Cardiac muscle cell (in vitro differentiated cells and primary cell): ENCODE measurements around the gene RHBDD2. TPM values are rescaled to one million over a fixed set of nuclear protein-coding genes. Genes with fewer than 3 reads are reported as not detected.

Experiments
- DNase-seq, 2 donors: peaks; one replicate each; pipeline versions ENCODE4 v3.0.0 to v3.0.0-alpha.2; 2010 to 2017; ENCODE audit warnings: low read depth in 1 of 2, low spot score in 1 of 2
- H3K27ac ChIP-seq: fragments of 200-600 bp; sonication (generic); 2 replicates; pipeline ENCODE4 v1.5.1; 2016
- H3K27me3 ChIP-seq: fragments of 200-600 bp; sonication (generic); 2 replicates; pipeline ENCODE4 v1.6.0; 2016; ENCODE audit warnings: control low read depth
- H3K36me3 ChIP-seq: fragments of 200-600 bp; sonication (generic); 2 replicates; pipeline ENCODE4 v1.5.1; 2016; ENCODE audit warnings: control low read depth
- H3K4me1 ChIP-seq: fragments of 200-600 bp; sonication (generic); 2 replicates; pipeline ENCODE4 v1.8.1; 2017; ENCODE audit warnings: low read depth, mild to moderate bottlenecking, mixed run types
- H3K4me3 ChIP-seq: fragments of 200-600 bp; sonication (generic); 2 replicates; pipeline ENCODE4 v1.5.1; 2016; ENCODE audit warnings: mild to moderate bottlenecking
- H3K9me3 ChIP-seq: fragments of 200-600 bp; sonication (generic); 2 replicates; pipeline ENCODE4 v1.5.1; 2017; ENCODE audit warnings: low read depth, mild to moderate bottlenecking, control low read depth
- polyA plus RNA-seq: library from polyadenylated mRNA; unstranded; fragments of >200 nt; fragmentation: Nextera tagmentation; extraction: Ambion mirVana; gene quantifications from 2 replicates; pipeline ENCODE4 v1.2.1, GENCODE V29; 2016
- total RNA-seq: library from RNA; depleted of rRNA; stranded (reverse); fragments of >200 nt; gene quantifications from 2 replicates; pipeline ENCODE4 v1.2.3, GENCODE V29; 2016
- TF ChIP-seq, protein P1 (sequence below): IDR thresholded peaks from 2 replicates; pipeline ENCODE4 v1.5.1; 2012; ENCODE audit warnings: low read depth, mild to moderate bottlenecking, low read length

The RHBDD2 gene
- total and polyA plus RNA-seq, 2 experiments from 2014 or later, result 83.6 to 223 TPM

DNA sequence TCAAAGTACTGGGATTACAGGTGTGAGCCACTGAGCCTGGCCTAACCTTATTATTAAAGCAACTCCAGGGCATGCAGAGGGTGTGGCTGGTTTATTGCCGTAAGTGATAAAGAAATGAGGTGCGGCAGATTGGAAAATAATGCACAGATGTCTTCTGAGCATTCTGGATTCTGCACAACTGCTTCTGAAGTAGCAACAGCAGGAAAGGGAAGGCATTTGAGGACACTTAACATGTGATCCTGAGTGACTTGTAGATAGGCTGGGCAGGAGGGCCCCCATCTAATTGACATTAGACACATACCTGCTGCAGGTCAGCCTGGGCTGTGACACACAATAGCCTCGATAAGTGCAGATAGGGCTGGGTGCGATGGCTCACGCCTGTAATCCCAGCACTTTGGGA lies 5.6 kb downstream of the RHBDD2 start:
- DNase-seq, result no peak
- H3K36me3 ChIP-seq, result peaks cover 31% of the 10 kb centered on the region
- no peak overlapping the region for H3K27ac ChIP-seq
- no peak overlapping the region for H3K4me3 ChIP-seq
- TF ChIP-seq, protein P1, sequence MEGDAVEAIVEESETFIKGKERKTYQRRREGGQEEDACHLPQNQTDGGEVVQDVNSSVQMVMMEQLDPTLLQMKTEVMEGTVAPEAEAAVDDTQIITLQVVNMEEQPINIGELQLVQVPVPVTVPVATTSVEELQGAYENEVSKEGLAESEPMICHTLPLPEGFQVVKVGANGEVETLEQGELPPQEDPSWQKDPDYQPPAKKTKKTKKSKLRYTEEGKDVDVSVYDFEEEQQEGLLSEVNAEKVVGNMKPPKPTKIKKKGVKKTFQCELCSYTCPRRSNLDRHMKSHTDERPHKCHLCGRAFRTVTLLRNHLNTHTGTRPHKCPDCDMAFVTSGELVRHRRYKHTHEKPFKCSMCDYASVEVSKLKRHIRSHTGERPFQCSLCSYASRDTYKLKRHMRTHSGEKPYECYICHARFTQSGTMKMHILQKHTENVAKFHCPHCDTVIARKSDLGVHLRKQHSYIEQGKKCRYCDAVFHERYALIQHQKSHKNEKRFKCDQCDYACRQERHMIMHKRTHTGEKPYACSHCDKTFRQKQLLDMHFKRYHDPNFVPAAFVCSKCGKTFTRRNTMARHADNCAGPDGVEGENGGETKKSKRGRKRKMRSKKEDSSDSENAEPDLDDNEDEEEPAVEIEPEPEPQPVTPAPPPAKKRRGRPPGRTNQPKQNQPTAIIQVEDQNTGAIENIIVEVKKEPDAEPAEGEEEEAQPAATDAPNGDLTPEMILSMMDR, result no peak
- H3K9me3 ChIP-seq, result no peaks in the 10 kb centered on the region
- no peaks in the 10 kb centered on the region for H3K27me3 ChIP-seq
- peaks cover 5% of the 10 kb centered on the region for H3K4me1 ChIP-seq

DNA sequence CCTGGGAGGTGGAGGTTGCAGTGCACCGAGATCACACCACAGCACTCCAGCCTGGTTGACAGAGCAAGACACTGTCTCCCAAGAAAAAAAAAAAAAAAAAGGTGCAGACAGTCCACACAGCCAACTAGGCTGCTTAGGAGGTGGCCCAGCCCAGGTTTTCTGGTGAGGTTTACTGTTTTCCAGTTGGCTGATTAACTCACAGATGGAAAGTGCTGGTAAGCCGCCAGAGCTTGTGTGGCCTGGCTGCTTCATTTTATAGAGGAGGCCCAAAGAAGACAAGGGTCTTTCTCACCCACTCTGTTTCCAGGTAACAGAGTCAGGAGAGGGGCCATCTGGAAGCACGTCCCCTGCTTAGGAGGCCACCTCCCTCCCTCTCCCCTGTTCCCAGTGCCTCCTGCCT lies 6.2 kb downstream of the RHBDD2 start:
- Histone ChIP-seq H3K27me3 (no peaks in the 10 kb centered on the region), H3K4me3 (no peak overlapping the region), H3K27ac (no peak overlapping the region), H3K4me1 (peaks cover 3% of the 10 kb centered on the region), H3K9me3 (no peaks in the 10 kb centered on the region), H3K36me3 (peaks cover 31% of the 10 kb centered on the region)
- TF ChIP-seq, protein P1, result no peak
- DNase-seq, result no peak

DNA sequence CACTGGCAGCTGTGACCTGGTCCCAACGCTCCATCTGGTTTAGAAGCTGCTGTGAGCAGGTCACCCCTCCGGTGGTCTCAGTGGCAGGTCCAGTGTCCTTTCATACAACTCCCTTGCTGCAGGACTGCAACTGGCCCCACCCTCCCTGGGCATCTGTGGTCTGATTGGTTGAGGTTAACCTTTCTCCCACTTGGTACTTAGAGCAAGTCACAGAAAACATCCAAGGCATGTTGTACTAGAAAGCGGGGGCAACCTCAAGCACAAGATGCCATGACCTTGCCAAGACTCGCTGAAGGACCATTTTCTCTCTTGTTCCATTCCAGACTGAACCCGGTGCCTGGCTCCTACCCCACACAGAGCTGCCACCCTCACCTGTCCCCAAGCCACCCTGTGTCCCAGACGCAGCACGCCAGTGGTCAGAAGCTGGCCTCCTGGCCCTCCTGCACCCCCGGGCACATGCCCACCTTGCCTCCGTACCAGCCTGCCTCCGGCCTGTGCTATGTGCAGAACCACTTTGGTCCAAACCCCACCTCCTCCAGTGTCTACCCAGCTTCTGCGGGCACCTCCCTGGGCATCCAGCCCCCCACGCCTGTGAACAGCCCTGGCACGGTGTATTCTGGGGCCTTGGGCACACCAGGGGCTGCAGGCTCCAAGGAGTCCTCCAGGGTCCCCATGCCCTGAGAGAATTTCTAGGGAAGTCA lies 9.0 kb downstream of the RHBDD2 start:
- DNase-seq, result no peak
- TF ChIP-seq, protein P1, result no peak
- Histone ChIP-seq H3K9me3 (no peaks in the 10 kb centered on the region), H3K4me3 (no peak overlapping the region), H3K27ac (no peak overlapping the region), H3K4me1 (no peaks in the 10 kb centered on the region), H3K36me3 (peaks cover 20% of the 10 kb centered on the region), H3K27me3 (no peaks in the 10 kb centered on the region)

DNA sequence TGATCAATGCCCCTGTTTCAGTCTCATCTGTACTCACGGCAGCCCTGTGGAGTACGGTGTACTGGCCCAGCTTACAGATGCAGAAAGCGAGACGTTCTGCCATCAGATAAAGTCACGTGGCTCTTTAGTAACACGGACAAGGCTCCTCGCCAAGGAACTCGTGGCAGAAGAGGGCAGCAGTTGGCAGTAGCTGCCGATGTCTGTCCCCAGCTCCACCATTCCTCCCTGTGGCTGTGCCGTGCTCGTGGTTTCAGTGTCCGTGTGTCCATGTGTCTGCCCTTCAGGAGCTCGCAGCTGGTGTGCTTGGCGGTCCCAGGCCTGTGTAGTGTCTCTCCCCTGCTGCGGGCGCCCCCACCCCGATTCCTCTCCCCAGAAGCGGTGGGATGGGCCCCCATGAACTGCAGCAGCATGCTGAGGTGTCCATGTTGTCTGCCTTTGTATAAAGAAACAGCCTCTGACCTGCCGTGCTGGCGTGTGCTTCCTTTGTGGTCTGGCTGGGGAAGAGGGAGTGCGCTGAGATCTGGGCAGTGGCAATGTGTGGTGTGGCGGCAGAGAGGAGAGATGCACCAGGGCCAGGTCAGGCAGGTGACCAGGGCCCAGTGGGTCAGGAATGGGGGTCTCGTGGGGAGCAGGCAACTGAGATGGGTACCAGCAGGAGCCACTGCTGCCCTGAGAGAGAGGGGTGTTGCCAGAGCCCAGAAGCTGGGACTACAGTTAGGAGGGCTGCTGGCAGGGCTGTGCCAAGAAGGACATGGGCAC lies 9.8 kb downstream of the RHBDD2 start:
- TF ChIP-seq, protein P1, result no peak
- Histone ChIP-seq H3K9me3 (no peaks in the 10 kb centered on the region), H3K27me3 (no peaks in the 10 kb centered on the region), H3K4me1 (no peaks in the 10 kb centered on the region), H3K27ac (peak overlapping the region; percentile 48), H3K36me3 (peaks cover 17% of the 10 kb centered on the region), H3K4me3 (no peak overlapping the region)
- DNase-seq, result no peak

DNA sequence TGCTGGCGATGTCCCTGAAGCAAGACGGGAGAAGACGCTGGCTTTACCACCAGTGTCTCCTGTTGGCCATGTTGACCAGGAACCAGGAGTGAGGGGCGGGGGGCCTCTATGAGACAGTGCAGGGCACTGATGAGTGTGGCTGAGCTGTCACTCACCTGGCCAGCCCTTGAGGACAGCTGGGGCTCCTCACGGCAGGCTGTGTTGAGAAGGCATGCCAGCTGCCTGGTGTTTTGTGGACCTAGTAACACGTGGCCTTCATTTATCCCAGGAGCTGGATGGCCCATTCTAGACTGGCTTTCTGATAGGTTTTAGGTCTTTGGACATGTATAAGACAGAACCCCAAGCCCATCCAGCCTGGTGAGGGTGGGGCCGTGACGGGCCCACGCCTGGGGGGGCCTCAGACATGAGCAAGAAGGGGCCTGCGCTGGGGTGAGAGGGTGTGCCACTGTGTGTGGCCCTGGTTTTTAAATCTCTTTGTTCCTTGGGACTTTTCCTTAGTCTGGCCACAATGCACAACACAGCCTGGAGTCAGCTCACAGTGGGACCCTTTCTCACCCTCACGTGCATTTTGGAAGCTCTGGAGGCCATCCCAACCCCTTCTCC lies 10.5 kb downstream of the RHBDD2 start:
- DNase-seq, result no peak
- TF ChIP-seq, protein P1, result no peak
- peak overlapping the region; percentile 48 for H3K27ac ChIP-seq
- H3K9me3 ChIP-seq, result no peaks in the 10 kb centered on the region
- H3K4me1 ChIP-seq, result no peaks in the 10 kb centered on the region
- H3K4me3 ChIP-seq, result no peak overlapping the region
- H3K36me3 ChIP-seq, result peaks cover 10% of the 10 kb centered on the region
- no peaks in the 10 kb centered on the region for H3K27me3 ChIP-seq
